Natural killer cell (primary cell): ENCODE data around the gene KLHDC10. TPM values are rescaled to one million over a fixed set of nuclear protein-coding genes. Genes with fewer than 3 reads are reported as not detected.
A peak's percentile ranks its signal among the peaks of the same experiment; 100 is the strongest.

Experiments
- ATAC-seq, 3 donors: fragments of 150-1000 bp in 2 of 3; fragments of 200-7000 bp in 1 of 3; cut with Tn5 transposase; 1 replicate in 1 of 3; 2 replicates in 2 of 3; pipeline ENCODE4 v1.10.0; 2021; ENCODE audit warnings: mild to moderate bottlenecking in 2 of 3, moderate library complexity in 2 of 3
- DNase-seq, 2 donors: peaks; one replicate each; pipeline versions ENCODE4 v3.0.0 to v3.0.0-alpha.2; 2013 to 2021; ENCODE audit warnings: mixed read lengths in 1 of 2
- H3K27ac ChIP-seq: one replicate; pipeline ENCODE4 v1.5.1; 2013; ENCODE audit warnings: mild to moderate bottlenecking, low read length
- H3K27me3 ChIP-seq: one replicate; pipeline ENCODE4 v1.6.1; 2013; ENCODE audit warnings: low read length; ENCODE audit not compliant: control insufficient read depth, insufficient read depth
- H3K36me3 ChIP-seq: one replicate; pipeline ENCODE4 v1.6.1; 2013; ENCODE audit warnings: low read length; ENCODE audit not compliant: control insufficient read depth, insufficient read depth
- H3K4me1 ChIP-seq: one replicate; pipeline ENCODE4 v1.6.1; 2013; ENCODE audit warnings: low read length; ENCODE audit not compliant: control insufficient read depth, insufficient read depth
- H3K4me3 ChIP-seq: one replicate; pipeline ENCODE4 v1.5.1; 2013; ENCODE audit warnings: low read length
- H3K9me3 ChIP-seq: one replicate; pipeline ENCODE4 v1.6.1; 2013; ENCODE audit warnings: low read length; ENCODE audit not compliant: control insufficient read depth, insufficient read depth
- H3K27ac Mint-ChIP-seq, 2 donors: one replicate each; pipeline ENCODE4 v1.8.0; 2022; ENCODE audit warnings: mild to moderate bottlenecking in 2 of 2, mixed read lengths in 2 of 2, moderate library complexity in 1 of 2
- H3K27me3 Mint-ChIP-seq, 2 donors: one replicate each; pipeline ENCODE4 v1.8.0; 2022; ENCODE audit warnings: low read depth in 2 of 2, mixed read lengths in 2 of 2
- H3K36me3 Mint-ChIP-seq: one replicate; pipeline ENCODE4 v1.8.0; 2022; ENCODE audit warnings: mixed read lengths
- H3K4me1 Mint-ChIP-seq, 2 donors: one replicate each; pipeline ENCODE4 v1.8.0; 2022; ENCODE audit warnings: mixed read lengths in 2 of 2
- H3K4me3 Mint-ChIP-seq: one replicate; pipeline ENCODE4 v1.8.0; 2022; ENCODE audit warnings: mild to moderate bottlenecking, moderate library complexity, mixed read lengths
- H3K9me3 Mint-ChIP-seq, 2 donors: one replicate each; pipeline ENCODE4 v1.8.0; 2022; ENCODE audit warnings: mixed read lengths in 2 of 2
- WGBS: methylation state at CpG from one replicate; pipeline ENCODE4 v1.1.7; 2013; ENCODE audit warnings: missing lambda C conversion rate; ENCODE audit not compliant: insufficient coverage; 5-methylcytosine and 5-hydroxymethylcytosine counted together
- intact Hi-C: fragments of 100-400 bp; cut with micrococcal nuclease; formaldehyde crosslinking; loops from one replicate; pipeline ENCODE4 v1.14.2; 2022
- total RNA-seq, 4 donors: library from RNA; stranded (reverse); fragments of 120-200 nt in 1 of 4; gene quantifications; one replicate each; pipeline versions ENCODE4 v1.2.3 to v1.2.4, GENCODE V29; 2013 to 2022
- TF ChIP-seq, protein P1 (sequence below): fragments of 200-600 bp; IDR thresholded peaks from one replicate; pipeline ENCODE4 v1.8.0; 2022; ENCODE audit warnings: antibody characterized with exemption

The KLHDC10 gene
- total RNA-seq, 3 donors from 2014 or later (not counting 1 experiment from before 2014, with no cell fraction given), result 13.6 to 23.2 (median 21.9) TPM

DNA sequence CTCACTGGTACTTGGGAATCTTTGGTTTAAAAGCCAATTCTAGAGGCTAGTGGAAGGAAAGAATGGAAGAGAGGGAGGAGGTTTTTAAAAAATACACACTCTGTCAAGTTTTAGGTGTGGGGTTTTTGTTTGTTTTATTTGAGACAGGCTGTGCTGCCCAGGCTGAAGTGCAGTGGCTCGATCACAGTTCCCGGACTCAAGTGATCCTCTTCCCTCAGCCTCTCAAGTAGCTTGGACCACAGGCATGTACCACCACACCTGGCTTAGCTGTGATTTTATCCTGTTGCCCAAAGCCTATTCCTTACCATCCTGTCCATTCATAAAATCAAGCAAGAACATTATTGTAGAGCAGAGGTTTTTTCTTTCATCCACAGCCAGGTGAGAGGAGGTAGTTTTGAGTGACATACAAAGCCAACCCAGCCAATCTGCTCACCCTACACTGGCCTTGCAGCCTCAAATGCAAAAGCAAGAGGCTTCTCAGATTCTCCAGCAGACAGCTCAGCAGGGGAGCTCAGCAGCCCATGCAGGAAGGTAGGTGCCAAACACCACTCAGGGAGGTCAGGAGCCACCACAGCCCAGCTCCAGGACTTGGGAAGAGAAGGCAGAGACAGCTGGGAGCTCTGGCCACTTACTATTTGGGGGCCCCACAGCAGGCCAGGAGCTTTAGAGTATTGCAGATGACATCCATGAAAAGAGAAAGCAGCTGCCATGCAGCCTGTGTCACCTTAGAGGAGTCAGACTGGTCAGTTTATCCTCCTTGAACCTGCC lies 69.0 kb downstream of the KLHDC10 start:
- intact Hi-C loops, result no loop called here
- TF ChIP-seq, protein P1, sequence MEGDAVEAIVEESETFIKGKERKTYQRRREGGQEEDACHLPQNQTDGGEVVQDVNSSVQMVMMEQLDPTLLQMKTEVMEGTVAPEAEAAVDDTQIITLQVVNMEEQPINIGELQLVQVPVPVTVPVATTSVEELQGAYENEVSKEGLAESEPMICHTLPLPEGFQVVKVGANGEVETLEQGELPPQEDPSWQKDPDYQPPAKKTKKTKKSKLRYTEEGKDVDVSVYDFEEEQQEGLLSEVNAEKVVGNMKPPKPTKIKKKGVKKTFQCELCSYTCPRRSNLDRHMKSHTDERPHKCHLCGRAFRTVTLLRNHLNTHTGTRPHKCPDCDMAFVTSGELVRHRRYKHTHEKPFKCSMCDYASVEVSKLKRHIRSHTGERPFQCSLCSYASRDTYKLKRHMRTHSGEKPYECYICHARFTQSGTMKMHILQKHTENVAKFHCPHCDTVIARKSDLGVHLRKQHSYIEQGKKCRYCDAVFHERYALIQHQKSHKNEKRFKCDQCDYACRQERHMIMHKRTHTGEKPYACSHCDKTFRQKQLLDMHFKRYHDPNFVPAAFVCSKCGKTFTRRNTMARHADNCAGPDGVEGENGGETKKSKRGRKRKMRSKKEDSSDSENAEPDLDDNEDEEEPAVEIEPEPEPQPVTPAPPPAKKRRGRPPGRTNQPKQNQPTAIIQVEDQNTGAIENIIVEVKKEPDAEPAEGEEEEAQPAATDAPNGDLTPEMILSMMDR, result no peak

DNA sequence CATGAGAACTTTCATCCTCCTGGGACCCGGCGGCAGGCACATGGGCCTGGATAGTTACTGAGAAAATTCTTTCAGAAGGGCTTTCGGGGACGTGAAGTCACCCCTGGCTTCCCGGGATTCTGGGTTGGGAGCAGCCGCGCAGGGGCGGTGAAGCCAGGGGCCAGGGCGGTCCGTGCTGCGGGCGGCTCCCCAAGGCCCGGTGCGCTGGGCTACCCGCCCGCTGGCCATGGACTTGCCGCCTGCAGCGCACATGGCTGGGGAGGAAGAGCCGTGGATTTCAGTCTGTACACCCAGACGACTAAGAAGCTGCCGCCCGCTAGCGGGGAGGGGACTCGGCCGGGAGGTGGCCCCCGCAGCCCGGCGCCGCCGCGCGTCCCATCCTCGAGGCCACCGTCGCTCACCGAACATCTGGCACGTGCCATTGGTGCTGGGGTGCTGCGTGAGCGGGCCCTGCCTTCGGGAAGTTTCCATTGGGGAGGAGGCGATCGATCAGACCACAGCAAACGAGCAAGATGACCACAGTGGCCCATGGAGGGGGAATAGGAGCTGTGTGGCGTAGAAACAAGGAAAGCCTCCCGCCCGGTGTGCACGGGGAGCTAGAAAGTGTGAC lies 70.3 kb downstream of the KLHDC10 start:
- intact Hi-C loops, result loop anchor here (5.0 kb wide), 1 partner anchor 68 kb away; the partner anchor contains the start of gene KLHDC10
- TF ChIP-seq, protein P1, result no peak
- no peaks in the 10 kb centered on the region for H3K9me3 Mint-ChIP-seq
- peaks cover 4% of the 10 kb centered on the region for H3K36me3 ChIP-seq
- H3K4me1 ChIP-seq, result peaks cover 15% of the 10 kb centered on the region
- H3K4me1 Mint-ChIP-seq, result peaks cover 16 to 33% of the 10 kb centered on the region in 2 donors
- H3K9me3 ChIP-seq, result no peaks in the 10 kb centered on the region
- no peaks in the 10 kb centered on the region for H3K27me3 Mint-ChIP-seq
- peak overlapping the region in 1 of 2 donors; percentile 79 for H3K27ac Mint-ChIP-seq
- no peaks in the 10 kb centered on the region for H3K27me3 ChIP-seq
- no peak for DNase-seq
- no peaks in the 10 kb centered on the region for H3K36me3 Mint-ChIP-seq
- WGBS, result 91% methylated on average over 47 of the region's 47 CpGs
- ATAC-seq, result no peak
- peak overlapping the region; percentile 68 for H3K4me3 Mint-ChIP-seq
- no peak overlapping the region for H3K27ac ChIP-seq
- H3K4me3 ChIP-seq, result peak overlapping the region; percentile 52

More for the DNA sequence above, 69.0 kb downstream of the KLHDC10 start:
- DNase-seq (no peak), ATAC-seq (no peak)
- H3K9me3 Mint-ChIP-seq, result no peaks in the 10 kb centered on the region
- peaks cover 13% of the 10 kb centered on the region for H3K36me3 ChIP-seq
- H3K27ac ChIP-seq, result no peak overlapping the region
- peaks cover 14 to 30% of the 10 kb centered on the region in 2 donors for H3K4me1 Mint-ChIP-seq
- no peak overlapping the region for H3K27ac Mint-ChIP-seq
- WGBS, result 100% methylated on average over 2 of the region's 2 CpGs
- peaks cover 15% of the 10 kb centered on the region for H3K4me1 ChIP-seq
- no peaks in the 10 kb centered on the region for H3K27me3 Mint-ChIP-seq
- H3K4me3 Mint-ChIP-seq, result no peak overlapping the region
- H3K36me3 Mint-ChIP-seq, result no peaks in the 10 kb centered on the region
- H3K27me3 ChIP-seq, result no peaks in the 10 kb centered on the region
- no peaks in the 10 kb centered on the region for H3K9me3 ChIP-seq
- no peak overlapping the region for H3K4me3 ChIP-seq

DNA sequence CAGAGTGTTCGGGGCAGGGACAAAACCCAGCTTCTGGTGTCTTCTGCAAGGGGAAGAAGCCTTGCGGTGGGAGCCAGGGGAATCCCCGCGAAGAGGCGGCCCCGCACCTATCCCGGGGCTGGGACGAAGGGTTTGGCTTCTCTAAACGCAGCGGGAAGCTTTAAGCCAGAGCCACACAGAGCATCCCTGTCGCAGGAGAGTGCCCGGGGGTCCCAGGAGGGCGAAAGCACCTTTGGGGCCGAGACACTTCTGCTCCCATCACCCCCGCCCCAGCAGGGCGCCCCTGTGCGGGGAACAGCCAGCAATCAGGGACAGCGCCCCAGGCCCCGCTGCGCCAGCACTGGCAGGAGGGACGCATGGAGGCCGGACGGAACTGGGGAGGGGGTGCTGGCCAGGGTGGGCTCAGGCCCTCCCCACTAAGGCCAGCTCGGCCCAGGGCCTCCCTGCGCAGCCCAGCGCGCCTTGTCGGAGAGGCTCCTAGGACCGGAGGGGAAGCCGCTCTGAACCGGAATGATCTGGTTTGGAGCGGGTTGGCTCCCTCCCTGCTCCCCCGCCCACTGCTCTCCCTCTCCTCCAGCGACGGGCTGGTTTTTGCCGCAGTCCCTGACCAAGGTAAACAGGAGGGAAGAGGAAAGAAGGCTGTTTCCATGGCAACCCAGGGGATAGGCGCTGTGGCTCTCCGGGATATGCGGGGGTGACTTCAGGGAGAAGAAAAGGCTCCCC lies 71.0 kb downstream of the KLHDC10 start:
- intact Hi-C loops, result loop anchor here (5.0 kb wide), 1 partner anchor 69 kb away; the partner anchor contains the start of gene KLHDC10
- peaks cover 4% of the 10 kb centered on the region for H3K36me3 ChIP-seq
- H3K4me1 ChIP-seq, result peaks cover 18% of the 10 kb centered on the region
- H3K4me1 Mint-ChIP-seq, result peaks cover 13 to 31% of the 10 kb centered on the region in 2 donors
- no peaks in the 10 kb centered on the region for H3K9me3 ChIP-seq
- H3K9me3 Mint-ChIP-seq, result no peaks in the 10 kb centered on the region
- no peaks in the 10 kb centered on the region for H3K27me3 Mint-ChIP-seq
- ATAC-seq (peak; percentile 11 to 37 (median 14)), DNase-seq (peak in 1 of 2 donors; percentile 58)
- WGBS, result 17% methylated on average over 33 of the region's 39 CpGs
- H3K4me3 ChIP-seq, result peak overlapping the region; percentile 52
- peak overlapping the region; percentile 48 for H3K27ac ChIP-seq
- H3K4me3 Mint-ChIP-seq, result peak overlapping the region; percentile 68
- H3K27ac Mint-ChIP-seq, result peak overlapping the region in 1 of 2 donors; percentile 79
- TF ChIP-seq, protein P1, result no peak
- H3K27me3 ChIP-seq, result no peaks in the 10 kb centered on the region
- H3K36me3 Mint-ChIP-seq, result no peaks in the 10 kb centered on the region
